Pancreas (tissue), 10 donors: ENCODE results near the gene NAPG. TPM values are rescaled to one million over a fixed set of nuclear protein-coding genes. Genes with fewer than 3 reads are reported as not detected.
"Not testable (repeated sequence)": the region's sequence is repeated elsewhere in the genome, so short reads cannot be mapped to it uniquely, and the experiment has no call there.

ENCODE experiments used
- ATAC-seq, 4 donors: fragments of 200-7000 bp; cut with Tn5 transposase; one replicate each; pipeline versions ENCODE4 v1.8.0 to v1.9.1; 2020; ENCODE audit warnings: mild to moderate bottlenecking in 4 of 4, moderate library complexity in 4 of 4
- DNase-seq, 6 donors: peaks; one replicate each; pipeline ENCODE4 v3.0.0-alpha.2; 2020
- FAIRE-seq: peaks from 2 replicates; lab custom pipeline; 2012; peaks lifted over from hg19 to GRCh38; lab: Jason Lieb, UNC
- H3K27ac ChIP-seq, 4 donors: fragments of 200-600 bp; sonication (generic); 1 replicate in 3 of 4; 2 replicates in 1 of 4; pipeline versions ENCODE4 v1.5.0 to v1.8.0; 2020
- H3K27me3 ChIP-seq, 4 donors: fragments of 200-600 bp; one replicate each; pipeline ENCODE4 v1.8.0; 2021
- H3K36me3 ChIP-seq, 3 donors: fragments of 200-600 bp; sonication (generic) in 1 of 3; one replicate each; pipeline versions ENCODE4 v1.5.0 to v1.8.0; 2020 to 2021
- H3K4me1 ChIP-seq, 3 donors: fragments of 200-600 bp; one replicate each; pipeline ENCODE4 v1.8.0; 2021
- H3K4me3 ChIP-seq, 4 donors: fragments of 200-600 bp; sonication (generic) in 2 of 4; one replicate each; pipeline versions ENCODE4 v1.5.0 to v1.8.0; 2020 to 2021
- H3K9me3 ChIP-seq, 4 donors: fragments of 200-600 bp; one replicate each; pipeline ENCODE4 v1.8.0; 2021
- WGBS, 2 donors: extraction: QIAGEN DNeasy Blood & Tissue Kit; methylation state at CpG; one replicate each; pipeline ENCODE4 v1.1.7; 2013; 5-methylcytosine and 5-hydroxymethylcytosine counted together
- intact Hi-C, 3 donors: fragments of 100-400 bp; cut with DNase I; formaldehyde crosslinking; loops; one replicate each; pipeline versions ENCODE4 v1.11.1 to v1.14.2; 2022
- polyA plus RNA-seq, 2 donors: library from polyadenylated mRNA; stranded (reverse); fragments of 200-250 nt; gene quantifications; one replicate each; pipeline ENCODE4 v1.2.3, GENCODE V29; 2013
- total RNA-seq, 6 donors: library from RNA; stranded (reverse); fragmentation: NEBNext Ultra II Directional in 4 of 6; extraction: Animal tissue kit (Norgen Biotek cat#: 25700) in 4 of 6; gene quantifications; one replicate each; pipeline versions ENCODE4 v1.2.1 to v1.2.4, GENCODE V29; 2021 to 2023
- TF ChIP-seq, protein P1 (sequence below), 4 donors: fragments of 200-600 bp; sonication (generic) in 3 of 4; IDR thresholded peaks; one replicate each; pipeline versions ENCODE4 v1.5.0 to v1.8.0; 2021; ENCODE audit warnings: antibody characterized with exemption in 4 of 4
- donor health status: healthy with polysubstance abuse.
- donor health status: DM: no; HTN: no; CAD: no; lungs with moderate emphysema.
- donor health status: DM: no; HTN: no; CAD: no.
- donor health status: control.
- donor health status: control.
- donor health status: Bipolar disorder and iron deficiency.
- donor health status: DM: yes; HTN: yes; CAD: no.
- donor health status: DM: no; HTN: no; CAD: no.
- donor health status: DM: no; HTN: no; CAD: no.
- donor health status: DM: yes; HTN: yes; CAD: no.

The NAPG gene
- total and polyA plus RNA-seq, 8 donors = 7.1 to 21.2 (median 14.8) TPM

DNA sequence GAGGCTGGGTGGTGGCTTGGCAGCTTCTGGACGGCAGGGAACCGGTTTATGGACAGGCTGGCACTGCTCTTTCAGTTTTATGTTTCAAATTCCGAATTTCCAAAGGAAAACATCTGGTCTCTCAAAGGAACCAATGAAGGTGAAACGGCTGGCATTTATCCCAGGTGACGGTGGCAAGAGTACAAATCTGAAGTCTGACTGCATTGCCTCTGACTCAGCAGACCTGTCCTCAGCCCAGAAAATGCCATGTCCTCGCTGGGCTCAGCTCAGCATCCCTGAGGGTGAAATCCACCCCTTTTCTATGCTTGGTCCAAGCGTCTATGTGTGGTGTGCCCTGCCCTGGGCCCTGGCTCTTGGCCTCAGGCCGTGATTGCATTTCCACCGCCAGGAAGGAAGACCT, 38.1 kb downstream of the NAPG start:
- H3K36me3 ChIP-seq = no peaks in the 10 kb centered on the region
- ATAC-seq = no peak
- intact Hi-C loops = loop anchor here in 1 of 3 donors (5.0 kb wide), 1 partner anchor 588 kb away; no protein-coding TSS in a partner anchor
- no peaks in the 10 kb centered on the region for H3K27me3 ChIP-seq
- 85 to 88% methylated on average over 9 of the region's 9 CpGs for WGBS, 2 donors
- no peak for DNase-seq
- H3K4me1 ChIP-seq = no peaks in the 10 kb centered on the region
- no peak overlapping the region for H3K27ac ChIP-seq
- no peak overlapping the region for H3K4me3 ChIP-seq
- TF ChIP-seq, protein P1, sequence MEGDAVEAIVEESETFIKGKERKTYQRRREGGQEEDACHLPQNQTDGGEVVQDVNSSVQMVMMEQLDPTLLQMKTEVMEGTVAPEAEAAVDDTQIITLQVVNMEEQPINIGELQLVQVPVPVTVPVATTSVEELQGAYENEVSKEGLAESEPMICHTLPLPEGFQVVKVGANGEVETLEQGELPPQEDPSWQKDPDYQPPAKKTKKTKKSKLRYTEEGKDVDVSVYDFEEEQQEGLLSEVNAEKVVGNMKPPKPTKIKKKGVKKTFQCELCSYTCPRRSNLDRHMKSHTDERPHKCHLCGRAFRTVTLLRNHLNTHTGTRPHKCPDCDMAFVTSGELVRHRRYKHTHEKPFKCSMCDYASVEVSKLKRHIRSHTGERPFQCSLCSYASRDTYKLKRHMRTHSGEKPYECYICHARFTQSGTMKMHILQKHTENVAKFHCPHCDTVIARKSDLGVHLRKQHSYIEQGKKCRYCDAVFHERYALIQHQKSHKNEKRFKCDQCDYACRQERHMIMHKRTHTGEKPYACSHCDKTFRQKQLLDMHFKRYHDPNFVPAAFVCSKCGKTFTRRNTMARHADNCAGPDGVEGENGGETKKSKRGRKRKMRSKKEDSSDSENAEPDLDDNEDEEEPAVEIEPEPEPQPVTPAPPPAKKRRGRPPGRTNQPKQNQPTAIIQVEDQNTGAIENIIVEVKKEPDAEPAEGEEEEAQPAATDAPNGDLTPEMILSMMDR (IDR thresholded peaks at IDR 0.05) = no peak
- FAIRE-seq = no peak
- H3K9me3 ChIP-seq = no peaks in the 10 kb centered on the region

DNA sequence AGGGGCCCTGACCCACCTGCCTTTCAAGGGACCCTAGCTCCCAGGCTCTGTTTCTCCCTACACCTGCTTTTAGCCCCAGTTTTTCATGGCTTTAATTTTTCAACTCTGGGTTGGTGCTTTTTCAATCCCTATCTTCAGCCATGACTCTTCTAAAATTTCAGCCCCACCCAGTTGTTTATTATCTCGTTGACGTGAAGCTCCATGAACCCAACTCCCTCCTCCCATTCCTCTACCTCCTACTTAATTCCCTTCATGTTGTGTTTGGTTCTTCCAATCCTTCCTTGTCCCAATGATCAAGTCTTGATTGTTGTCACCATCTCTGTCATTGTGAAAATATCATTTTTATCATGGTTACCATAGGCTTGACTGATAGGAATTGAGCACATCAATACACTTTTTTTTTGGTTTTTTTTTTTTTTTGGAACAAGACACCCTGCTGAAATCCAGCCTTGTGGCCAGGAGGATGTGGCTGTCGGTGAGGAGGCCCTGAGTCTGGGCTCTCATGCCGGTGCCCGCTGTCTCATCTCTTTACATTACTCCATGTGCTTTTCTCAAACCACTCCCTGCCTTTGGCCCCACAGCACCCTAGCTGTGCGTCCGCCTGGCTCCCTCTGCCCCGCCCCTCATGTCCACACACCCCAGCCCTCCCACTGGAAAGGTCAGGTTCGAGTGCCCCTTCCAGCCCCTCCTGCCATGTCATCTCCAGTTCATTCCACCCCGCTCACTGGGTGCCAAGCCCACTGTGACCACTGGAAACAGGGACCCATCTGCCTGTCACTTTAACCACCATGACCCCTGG, 39.3 kb downstream of the NAPG start:
- no peak for DNase-seq
- Histone ChIP-seq H3K9me3 (no peaks in the 10 kb centered on the region), H3K27me3 (no peaks in the 10 kb centered on the region), H3K36me3 (no peaks in the 10 kb centered on the region), H3K4me1 (no peaks in the 10 kb centered on the region), H3K4me3 (no peak overlapping the region), H3K27ac (no peak overlapping the region)
- no peak for FAIRE-seq
- 87 to 89% methylated on average over 10 of the region's 10 CpGs for WGBS, 2 donors
- TF ChIP-seq, protein P1 (IDR thresholded peaks at IDR 0.05) = no peak
- no peak for ATAC-seq
- intact Hi-C loops = loop anchor here in 1 of 3 donors (5.0 kb wide), 1 partner anchor 587 kb away; no protein-coding TSS in a partner anchor

DNA sequence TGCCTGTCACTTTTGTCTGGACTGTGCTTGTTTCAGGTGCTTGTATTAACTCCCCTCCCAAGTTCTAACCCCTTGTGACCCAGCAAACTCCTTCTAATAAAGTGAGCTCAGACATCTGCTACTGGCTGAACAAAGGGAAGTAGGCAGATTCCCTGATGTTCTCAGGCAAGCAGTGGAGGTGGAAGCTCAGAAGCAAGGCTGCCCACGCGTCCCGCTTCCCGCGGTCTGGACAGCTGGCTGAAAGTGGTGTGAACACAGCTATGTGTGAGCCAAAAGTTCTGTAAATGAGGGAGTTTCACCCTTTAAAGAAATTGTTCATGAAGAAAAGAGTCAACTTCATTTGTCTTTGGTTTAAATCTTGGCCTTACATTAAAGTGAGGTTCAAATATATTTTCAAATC, 40.0 kb downstream of the NAPG start:
- Histone ChIP-seq H3K4me3 (no peak overlapping the region), H3K27me3 (no peaks in the 10 kb centered on the region), H3K9me3 (no peaks in the 10 kb centered on the region), H3K36me3 (no peaks in the 10 kb centered on the region), H3K27ac (no peak overlapping the region), H3K4me1 (no peaks in the 10 kb centered on the region)
- 88% methylated on average over 5 of the region's 5 CpGs for WGBS, 2 donors
- intact Hi-C loops = no loop called here
- DNase-seq (no peak), ATAC-seq (no peak), FAIRE-seq (no peak)
- TF ChIP-seq, protein P1 (IDR thresholded peaks at IDR 0.05) = no peak

DNA sequence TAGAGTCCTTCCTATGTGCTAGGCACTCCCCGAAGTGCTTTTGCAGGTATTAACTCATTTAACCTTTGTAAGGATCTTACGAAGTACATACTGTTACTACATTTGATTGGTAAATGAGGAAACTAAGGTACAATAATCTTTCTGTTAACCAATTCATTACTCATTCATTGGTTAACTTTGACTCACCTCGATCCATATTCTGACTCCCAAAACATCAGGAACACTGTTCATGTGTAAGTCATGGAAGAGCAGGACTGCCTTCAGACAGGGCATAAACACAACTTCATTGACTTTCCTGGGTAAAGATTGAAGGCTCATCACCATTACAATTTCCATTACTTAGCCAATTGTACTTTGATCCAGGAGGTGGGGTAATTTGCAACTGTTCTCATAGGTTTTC, 40.6 kb downstream of the NAPG start:
- intact Hi-C loops = no loop called here
- Histone ChIP-seq H3K4me3 (no peak overlapping the region), H3K27me3 (no peaks in the 10 kb centered on the region)

DNA sequence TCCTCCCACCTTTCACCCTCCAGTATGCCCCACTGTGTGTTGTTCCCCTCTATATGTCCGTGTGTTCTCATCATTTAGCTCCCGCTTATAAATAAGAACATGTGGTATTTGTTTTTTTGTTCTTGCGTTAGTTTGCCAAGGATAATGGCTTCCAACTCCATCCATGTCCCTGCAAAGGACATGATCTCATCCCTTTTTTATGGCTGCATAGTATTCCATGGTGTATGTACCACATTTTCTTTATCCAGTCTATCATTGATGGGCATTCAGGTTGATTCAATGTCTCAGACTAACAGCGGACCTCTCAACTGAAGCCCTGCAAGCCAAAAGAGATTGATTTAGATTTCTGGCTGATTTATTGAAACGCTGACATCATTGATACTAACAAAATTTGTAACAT, 44.1 kb downstream of the NAPG start:
- H3K4me1 ChIP-seq, intact Hi-C loops, H3K9me3 ChIP-seq, H3K27me3 ChIP-seq, H3K4me3 ChIP-seq, H3K27ac ChIP-seq, H3K36me3 ChIP-seq, ATAC-seq, FAIRE-seq, DNase-seq: not testable (repeated sequence)
- WGBS, 2 donors = 85 to 97% methylated on average over 5 of the region's 5 CpGs

More for the DNA sequence above, 40.6 kb downstream of the NAPG start:
- FAIRE-seq = no peak
- H3K9me3 ChIP-seq = no peaks in the 10 kb centered on the region
- no peaks in the 10 kb centered on the region for H3K4me1 ChIP-seq
- no peak for DNase-seq
- 94 to 96% methylated on average over 3 of the region's 3 CpGs for WGBS, 2 donors
- TF ChIP-seq, protein P1 (IDR thresholded peaks at IDR 0.05) = no peak
- no peaks in the 10 kb centered on the region for H3K36me3 ChIP-seq
- ATAC-seq = no peak
- H3K27ac ChIP-seq = no peak overlapping the region
